ENCODE results near the gene TBCK. TPM values are rescaled to one million over a fixed set of nuclear protein-coding genes. Genes with fewer than 3 reads are reported as not detected.

The TBCK gene
- total and polyA plus RNA-seq, 3 donors from 2014 or later = 17.7 to 67.1 (median 66.3) TPM

DNA sequence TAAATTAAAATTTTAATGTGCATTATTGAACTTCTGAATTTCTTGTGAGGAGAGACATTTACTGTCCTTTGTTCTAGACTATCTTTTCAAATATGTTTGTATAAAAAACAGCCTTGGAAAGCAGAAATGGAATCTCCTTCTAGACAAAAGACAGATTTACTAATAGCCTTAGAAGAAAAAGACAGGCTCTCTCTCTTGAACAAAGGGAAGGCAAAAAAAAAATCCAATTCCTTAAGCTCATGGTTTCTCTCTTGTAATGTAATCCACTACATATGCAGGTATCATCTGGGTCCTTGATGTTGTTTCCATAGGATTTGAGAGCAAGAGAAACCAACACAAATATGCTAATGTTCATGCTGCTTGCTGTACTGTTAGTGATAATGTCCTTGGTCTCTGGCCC is 106.0 kb downstream of the TBCK start:
- Histone ChIP-seq H3K4me3 (no peak overlapping the region), H3K27ac (no peak overlapping the region), H3K36me3 (ENCODE audit: low read depth, missing control alignments) (no peaks in the 10 kb centered on the region), H3K4me1 (no peaks in the 10 kb centered on the region), H3K9me3 (no peaks in the 10 kb centered on the region), H3K27me3 (no peaks in the 10 kb centered on the region)
- no peak for DNase-seq
- intact Hi-C loops (cut with DNase I; ENCODE audit: low total_unique reads) = no loop called here
- TF ChIP-seq POLR2A (IDR thresholded peaks at IDR 0.05) = no peak
- TF ChIP-seq, protein P1, sequence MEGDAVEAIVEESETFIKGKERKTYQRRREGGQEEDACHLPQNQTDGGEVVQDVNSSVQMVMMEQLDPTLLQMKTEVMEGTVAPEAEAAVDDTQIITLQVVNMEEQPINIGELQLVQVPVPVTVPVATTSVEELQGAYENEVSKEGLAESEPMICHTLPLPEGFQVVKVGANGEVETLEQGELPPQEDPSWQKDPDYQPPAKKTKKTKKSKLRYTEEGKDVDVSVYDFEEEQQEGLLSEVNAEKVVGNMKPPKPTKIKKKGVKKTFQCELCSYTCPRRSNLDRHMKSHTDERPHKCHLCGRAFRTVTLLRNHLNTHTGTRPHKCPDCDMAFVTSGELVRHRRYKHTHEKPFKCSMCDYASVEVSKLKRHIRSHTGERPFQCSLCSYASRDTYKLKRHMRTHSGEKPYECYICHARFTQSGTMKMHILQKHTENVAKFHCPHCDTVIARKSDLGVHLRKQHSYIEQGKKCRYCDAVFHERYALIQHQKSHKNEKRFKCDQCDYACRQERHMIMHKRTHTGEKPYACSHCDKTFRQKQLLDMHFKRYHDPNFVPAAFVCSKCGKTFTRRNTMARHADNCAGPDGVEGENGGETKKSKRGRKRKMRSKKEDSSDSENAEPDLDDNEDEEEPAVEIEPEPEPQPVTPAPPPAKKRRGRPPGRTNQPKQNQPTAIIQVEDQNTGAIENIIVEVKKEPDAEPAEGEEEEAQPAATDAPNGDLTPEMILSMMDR (IDR thresholded peaks at IDR 0.05) = no peak

DNA sequence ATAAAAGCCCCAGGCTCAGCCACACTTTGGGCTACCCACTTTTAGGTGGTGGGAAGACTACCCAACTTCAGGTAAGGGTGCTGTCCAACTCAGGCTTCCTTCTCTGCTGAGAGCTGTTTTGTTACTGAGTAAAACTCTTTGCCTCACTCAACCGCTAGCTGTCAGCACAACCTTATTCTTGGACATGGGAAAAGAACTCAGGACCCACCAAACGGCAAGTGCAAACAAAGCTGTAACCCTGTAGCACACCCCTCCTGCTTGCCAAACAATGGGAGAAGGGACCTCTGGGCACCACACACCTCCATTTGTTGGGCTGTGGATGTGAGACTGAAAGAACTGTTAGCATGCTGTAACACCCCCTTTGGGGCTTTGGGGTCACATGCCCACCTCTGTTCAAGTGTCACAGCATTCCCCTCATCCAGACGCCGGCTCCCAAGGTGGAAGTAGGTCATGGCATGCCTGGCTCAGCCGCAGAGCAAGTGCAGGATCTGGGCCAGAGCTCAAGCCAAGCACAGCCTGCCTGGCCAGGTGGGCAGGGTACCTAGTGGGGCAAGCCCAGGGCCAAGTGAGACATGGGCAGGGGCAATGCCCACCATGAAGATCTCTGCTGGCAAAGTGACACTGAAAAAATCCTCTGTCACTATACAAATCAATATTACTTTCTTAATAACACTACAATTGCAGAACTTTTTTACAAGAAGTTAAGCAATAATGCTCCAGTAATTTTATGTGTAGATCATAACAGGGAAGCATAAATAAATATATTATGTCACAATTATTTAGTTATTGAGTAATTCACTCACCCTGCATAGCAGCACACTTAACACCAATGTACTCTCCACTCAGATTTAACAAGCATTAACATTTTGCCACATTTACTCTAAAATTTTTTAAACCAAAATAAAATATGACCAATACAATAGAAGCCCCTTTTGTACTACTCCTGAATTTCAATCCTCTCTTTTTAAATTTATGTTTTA is 107.2 kb downstream of the TBCK start:
- Histone ChIP-seq H3K27ac (no peak overlapping the region), H3K9me3 (no peaks in the 10 kb centered on the region), H3K36me3 (ENCODE audit: low read depth, missing control alignments) (no peaks in the 10 kb centered on the region), H3K27me3 (no peaks in the 10 kb centered on the region), H3K4me1 (no peaks in the 10 kb centered on the region), H3K4me3 (no peak overlapping the region)
- 96 to 100% methylated on average over 2 to 5 of the region's 5 CpGs for WGBS, 2 donors
- no peak for DNase-seq
- intact Hi-C loops (cut with DNase I; ENCODE audit: low total_unique reads) = no loop called here
- TF ChIP-seq, protein P1 (IDR thresholded peaks at IDR 0.05) = no peak
- no peak for TF ChIP-seq POLR2A (IDR thresholded peaks at IDR 0.05)

DNA sequence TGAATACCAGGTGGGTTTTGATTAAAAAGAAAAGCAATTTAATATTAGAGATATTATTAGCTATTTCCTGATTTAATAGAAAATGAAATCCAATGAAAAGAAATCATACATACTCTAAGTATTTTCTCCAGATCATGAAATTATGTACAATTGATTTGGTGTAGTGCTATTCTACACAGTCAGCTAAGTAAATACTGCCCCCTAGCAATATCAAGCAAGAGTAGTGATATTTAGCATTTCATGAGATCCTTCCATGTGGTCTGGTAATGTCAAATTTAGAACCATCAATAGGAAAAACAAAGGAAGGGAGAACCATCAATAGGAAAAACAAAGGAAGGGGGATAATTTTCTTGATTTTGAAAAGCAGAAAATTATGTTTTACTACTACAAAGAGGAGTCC is 114.6 kb downstream of the TBCK start:
- no peak for TF ChIP-seq POLR2A (IDR thresholded peaks at IDR 0.05)
- TF ChIP-seq, protein P1 (IDR thresholded peaks at IDR 0.05) = peak in 1 of 3 experiments; percentile 41
- Histone ChIP-seq H3K27me3 (no peaks in the 10 kb centered on the region), H3K36me3 (ENCODE audit: low read depth, missing control alignments) (no peaks in the 10 kb centered on the region), H3K4me3 (no peak overlapping the region), H3K9me3 (no peaks in the 10 kb centered on the region), H3K27ac (no peak overlapping the region), H3K4me1 (no peaks in the 10 kb centered on the region)
- intact Hi-C loops (cut with DNase I; ENCODE audit: low total_unique reads) = no loop called here
- no peak for DNase-seq

- intact Hi-C loops (cut with DNase I; ENCODE audit: low total_unique reads) = no loop called here
- no peak overlapping the region for H3K4me3 ChIP-seq
- WGBS, 2 donors = 92 to 100% methylated on average over 1 of the region's 1 CpG
- no peaks in the 10 kb centered on the region for H3K27me3 ChIP-seq
- DNase-seq = no peak
- TF ChIP-seq POLR2A (IDR thresholded peaks at IDR 0.05) = no peak
- TF ChIP-seq, protein P1 (IDR thresholded peaks at IDR 0.05) = no peak
- no peak overlapping the region for H3K27ac ChIP-seq
- no peaks in the 10 kb centered on the region for H3K4me1 ChIP-seq
- H3K36me3 ChIP-seq (ENCODE audit: low read depth, missing control alignments) = no peaks in the 10 kb centered on the region
- H3K9me3 ChIP-seq = no peaks in the 10 kb centered on the region
Observed at GRCh38 chr4:106195435-106195950, 120.5 kb downstream of the TBCK start.
